Lung (tissue), 12 donors: Measurements from ENCODE around the gene PLEKHN1. TPM values are rescaled to one million over a fixed set of nuclear protein-coding genes. Genes with fewer than 3 reads are reported as not detected.

Experiments
- ATAC-seq: fragments of 200-7000 bp; cut with Tn5 transposase; one replicate; pipeline ENCODE4 v1.9.1; 2020; ENCODE audit warnings: moderate number of reproducible peaks; ENCODE audit not compliant: insufficient read depth, low FRiP score
- DNase-seq, 3 donors: peaks; one replicate each; pipeline ENCODE4 v3.0.0-alpha.2; 2013 to 2017
- H3K27ac ChIP-seq, 2 donors: one replicate each; pipeline ENCODE4 v1.5.1; 2013; ENCODE audit warnings: mild to moderate bottlenecking in 2 of 2, moderate library complexity in 2 of 2, control low read depth in 1 of 2, inconsistent platforms in 1 of 2, low read depth in 1 of 2, low read length in 1 of 2
- H3K27me3 ChIP-seq, 3 donors: one replicate each; pipeline ENCODE4 v1.5.1; 2013; ENCODE audit warnings: low read length in 2 of 3; ENCODE audit not compliant: control insufficient read depth in 3 of 3, insufficient read depth in 3 of 3
- H3K36me3 ChIP-seq, 4 donors: one replicate each; pipeline ENCODE4 v1.5.1; 2013; ENCODE audit warnings: low read length in 4 of 4, mild to moderate bottlenecking in 1 of 4, moderate library complexity in 1 of 4; ENCODE audit not compliant: control insufficient read depth in 4 of 4, insufficient read depth in 4 of 4
- H3K4me1 ChIP-seq, 5 donors: one replicate each; pipeline ENCODE4 v1.5.1; 2013; ENCODE audit warnings: low read length in 5 of 5, mild to moderate bottlenecking in 2 of 5, moderate library complexity in 1 of 5; ENCODE audit not compliant: control insufficient read depth in 5 of 5, insufficient read depth in 5 of 5
- H3K4me3 ChIP-seq: one replicate; pipeline ENCODE4 v1.5.1; 2013; ENCODE audit warnings: mild to moderate bottlenecking, control low read depth, moderate library complexity
- H3K9ac ChIP-seq, 2 donors: one replicate each; pipeline ENCODE4 v1.5.1; 2013; ENCODE audit warnings: low read length in 2 of 2, control low read depth in 1 of 2; ENCODE audit not compliant: insufficient read depth in 1 of 2
- H3K9me3 ChIP-seq, 4 donors: one replicate each; pipeline ENCODE4 v1.5.1; 2013; ENCODE audit warnings: low read length in 3 of 4, mild to moderate bottlenecking in 1 of 4, moderate library complexity in 1 of 4; ENCODE audit not compliant: control insufficient read depth in 4 of 4, insufficient read depth in 3 of 4
- CTCF ChIP-seq: IDR thresholded peaks from 2 replicates; pipeline ENCODE4 v1.5.1; 2012; ENCODE audit warnings: mild to moderate bottlenecking; ENCODE audit errors: control extremely low read depth, extremely low read depth
- WGBS, 2 donors: extraction: QIAGEN DNeasy Blood & Tissue Kit; methylation state at CpG; one replicate each; pipeline ENCODE4 v1.1.7; 2013; 5-methylcytosine and 5-hydroxymethylcytosine counted together
- polyA plus RNA-seq, 2 donors: library from polyadenylated mRNA; stranded (reverse); fragments of 200-250 nt; gene quantifications; one replicate each; pipeline ENCODE4 v1.2.1, GENCODE V29; 2013
- total RNA-seq, 2 donors: library from RNA; depleted of rRNA in 1 of 2; stranded (reverse); fragments of >200 nt in 1 of 2; gene quantifications; one replicate each; pipeline ENCODE4 v1.2.1, GENCODE V29; 2014 to 2021
- donor health status: control.
- donor health status: control.
- donor health status: Bipolar disorder and iron deficiency.
- donor health status: healthy.
- donor health status: DM: yes; HTN: yes; CAD: no.

Gene PLEKHN1
- total and polyA plus RNA-seq, 4 donors, result 2.0 to 5.1 (median 2.4) TPM

- H3K9ac ChIP-seq, result no peak overlapping the region
- ATAC-seq, result no peak
- peaks cover 0 to 28% (median under 1%) of the 10 kb centered on the region in 4 donors for H3K36me3 ChIP-seq
- H3K27me3 ChIP-seq, result peaks cover 0 to 11% (median 7%) of the 10 kb centered on the region in 3 donors
- no peak for TF ChIP-seq CTCF
- no peak overlapping the region for H3K4me3 ChIP-seq
- no peak for DNase-seq
- no peaks in the 10 kb centered on the region for H3K9me3 ChIP-seq
- WGBS, 2 donors, result 75 to 83% methylated on average over 40 of the region's 40 CpGs
- no peak overlapping the region for H3K27ac ChIP-seq
- H3K4me1 ChIP-seq, result peaks cover 0 to 36% (median 13%) of the 10 kb centered on the region in 5 donors
Measured at GRCh38 chr1:928825-929661, 37.2 kb upstream of the PLEKHN1 start.

- 84 to 93% methylated on average over 33 to 40 of the region's 40 CpGs for WGBS, 2 donors
- peaks cover 0 to 38% (median 7%) of the 10 kb centered on the region in 5 donors for H3K4me1 ChIP-seq
- no peak for ATAC-seq
- no peak overlapping the region for H3K9ac ChIP-seq
- peaks cover 0 to 28% (median under 1%) of the 10 kb centered on the region in 4 donors for H3K36me3 ChIP-seq
- no peak overlapping the region for H3K27ac ChIP-seq
- no peaks in the 10 kb centered on the region for H3K9me3 ChIP-seq
- no peak for TF ChIP-seq CTCF
- DNase-seq, result no peak
- no peak overlapping the region for H3K4me3 ChIP-seq
- peaks cover 0 to 11% (median 7%) of the 10 kb centered on the region in 3 donors for H3K27me3 ChIP-seq
Measured at GRCh38 chr1:929712-930632, 36.3 kb upstream of the PLEKHN1 start.

- no peak for TF ChIP-seq CTCF
Measured at GRCh38 chr1:930633-931138, 35.6 kb upstream of the PLEKHN1 start.

More at GRCh38 chr1:930633-931138, 35.6 kb upstream of the PLEKHN1 start:
- peaks cover 0 to 44% (median 8%) of the 10 kb centered on the region in 5 donors for H3K4me1 ChIP-seq
- ATAC-seq, result no peak
- peaks cover 0 to 28% (median under 1%) of the 10 kb centered on the region in 4 donors for H3K36me3 ChIP-seq
- no peak overlapping the region for H3K4me3 ChIP-seq
- DNase-seq, result no peak
- H3K9me3 ChIP-seq, result no peaks in the 10 kb centered on the region
- peaks cover 0 to 16% (median 7%) of the 10 kb centered on the region in 3 donors for H3K27me3 ChIP-seq
- 72 to 78% methylated on average over 17 to 18 of the region's 18 CpGs for WGBS, 2 donors
- no peak overlapping the region for H3K27ac ChIP-seq
- no peak overlapping the region for H3K9ac ChIP-seq
